T-cell (primary cell): ENCODE results near the gene EXOC8. TPM values are rescaled to one million over a fixed set of nuclear protein-coding genes. Genes with fewer than 3 reads are reported as not detected.

Experiments used
- ATAC-seq, 4 experiments: fragments of 200-7000 bp in 3 of 4; fragments of 150-1000 bp in 1 of 4; cut with Tn5 transposase; replicated peaks in 1 of 4; 1 replicate in 3 of 4; 2 replicates in 1 of 4; pipeline ENCODE4 v1.10.0; 2021; ENCODE audit warnings: moderate library complexity in 3 of 4, mild to moderate bottlenecking in 2 of 4, moderate number of reproducible peaks in 1 of 4
- CTCF ChIA-PET, 2 donors: fragments of 300-600 bp; sonication (Branson Sonifier 250); formaldehyde crosslinking; loops; one replicate each; lab custom pipeline; 2022; ENCODE audit warnings: antibody characterized with exemption in 2 of 2; lab: Charles Lee
- POLR2A ChIA-PET, 2 donors: fragments of 300-600 bp; sonication (Branson Sonifier 250); formaldehyde crosslinking; loops; one replicate each; lab custom pipeline; 2022; ENCODE audit warnings: antibody characterized with exemption in 2 of 2; lab: Charles Lee
- DNase-seq, 35 experiments: peaks; one replicate each; pipeline versions ENCODE4 v3.0.0 to v3.0.0-alpha.2; 2013 to 2023
- H3K27ac ChIP-seq: one replicate; pipeline ENCODE4 v1.5.1; 2013; ENCODE audit warnings: low read length
- H3K27me3 ChIP-seq, 2 experiments: replicated peaks in 1 of 2; 1 replicate in 1 of 2; 2 replicates in 1 of 2; pipeline versions ENCODE4 v1.6.1 to v1.7.0; 2013; ENCODE audit warnings: low read length in 1 of 2, mixed read lengths in 1 of 2; ENCODE audit not compliant: control insufficient read depth in 2 of 2, insufficient read depth in 2 of 2; ENCODE audit errors: extremely low read depth in 1 of 2
- H3K36me3 ChIP-seq, 2 donors: 1 replicate in 1 of 2; 2 replicates in 1 of 2; pipeline versions ENCODE4 v1.6.1 to v1.7.0; 2013; ENCODE audit warnings: low read length in 1 of 2; ENCODE audit not compliant: control insufficient read depth in 2 of 2, insufficient read depth in 1 of 2; ENCODE audit errors: extremely low read depth in 1 of 2
- H3K4me1 ChIP-seq, 2 experiments: 1 replicate in 1 of 2; 2 replicates in 1 of 2; pipeline versions ENCODE4 v1.6.1 to v1.7.0; 2013; ENCODE audit warnings: low read length in 2 of 2, mixed read lengths in 1 of 2; ENCODE audit not compliant: insufficient read depth in 2 of 2, control insufficient read depth in 1 of 2; ENCODE audit errors: extremely low read depth in 1 of 2
- H3K4me3 ChIP-seq, 2 donors: 1 replicate in 1 of 2; 2 replicates in 1 of 2; pipeline versions ENCODE4 v1.5.1 to v1.7.0; 2013; ENCODE audit warnings: mild to moderate bottlenecking in 2 of 2, low read length in 1 of 2, moderate library complexity in 1 of 2; ENCODE audit not compliant: control insufficient read depth in 1 of 2; ENCODE audit errors: extremely low read depth in 1 of 2
- H3K9me3 ChIP-seq: 2 replicates; pipeline ENCODE4 v1.7.0; 2013
- H3K27ac Mint-ChIP-seq, 2 donors: one replicate each; pipeline ENCODE4 v1.8.0; 2020 to 2021; ENCODE audit warnings: mild to moderate bottlenecking in 2 of 2, mixed read lengths in 2 of 2
- H3K27me3 Mint-ChIP-seq, 2 donors: one replicate each; pipeline ENCODE4 v1.8.0; 2021 to 2022; ENCODE audit warnings: mixed read lengths in 2 of 2
- H3K36me3 Mint-ChIP-seq: one replicate; pipeline ENCODE4 v1.8.0; 2021; ENCODE audit warnings: mixed read lengths
- H3K4me1 Mint-ChIP-seq, 3 donors: one replicate each; pipeline ENCODE4 v1.8.0; 2020 to 2022; ENCODE audit warnings: mixed read lengths in 3 of 3, mild to moderate bottlenecking in 1 of 3
- H3K4me3 Mint-ChIP-seq, 3 donors: one replicate each; pipeline ENCODE4 v1.8.0; 2020 to 2022; ENCODE audit warnings: mild to moderate bottlenecking in 3 of 3, mixed read lengths in 3 of 3, moderate library complexity in 3 of 3
- H3K9me3 Mint-ChIP-seq, 3 donors: one replicate each; pipeline ENCODE4 v1.8.0; 2020 to 2022; ENCODE audit warnings: mixed read lengths in 3 of 3
- WGBS: methylation state at CpG from one replicate; pipeline ENCODE4 v1.1.5; 2013; ENCODE audit warnings: missing lambda C conversion rate; ENCODE audit not compliant: insufficient coverage; 5-methylcytosine and 5-hydroxymethylcytosine counted together
- total RNA-seq, 35 experiments: library from RNA in 6 of 35; stranded (reverse) in 6 of 35; fragments of 120-200 nt in 1 of 35; gene quantifications; one replicate each; pipeline versions ENCODE4 v1.2.1 to v1.2.4 and lab custom pipeline; 2013 to 2026

Gene EXOC8
- total RNA-seq, 5 donors from 2014 or later (not counting 1 experiment from before 2014, with no cell fraction given): 27.3 to 34.9 (median 30.6) TPM

- CTCF ChIA-PET: interaction anchor here in 1 of 2 donors (0.6 kb wide), 1 partner anchor 195 kb away, joined by 3 read pairs; no protein-coding TSS in a partner anchor
- POLR2A ChIA-PET: no interaction called here
- no peak for DNase-seq
Measured at GRCh38 chr1:231317306-231318014, 20.2 kb downstream of the EXOC8 start.

DNA sequence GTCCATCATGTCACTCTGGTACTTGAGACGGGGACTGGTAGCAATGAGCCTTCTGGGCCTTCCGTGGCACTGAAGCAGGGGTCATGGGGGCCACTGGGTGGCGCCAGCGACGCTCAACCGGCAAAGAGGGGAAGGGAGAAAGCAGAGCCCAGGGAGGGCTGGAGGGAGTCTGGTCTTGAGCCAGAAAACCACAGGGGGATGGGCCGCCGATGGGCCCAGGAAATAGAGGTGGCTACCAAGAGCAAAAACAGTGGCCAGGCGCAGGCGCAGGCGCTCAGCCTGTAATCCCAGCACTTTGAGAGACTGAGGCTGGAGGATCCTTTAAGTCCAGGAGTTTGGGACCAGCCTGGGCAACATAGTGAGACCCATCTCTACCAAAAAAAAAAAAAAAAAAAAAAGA lies 21.8 kb downstream of the EXOC8 start:
- Mint-ChIP-seq H3K9me3 (no peaks in the 10 kb centered on the region), H3K4me3 (no peak overlapping the region), H3K4me1 (peaks cover 0 to 3% (median 0%) of the 10 kb centered on the region in 3 donors), H3K36me3 (no peaks in the 10 kb centered on the region), H3K27me3 (peaks cover 0 to 2% of the 10 kb centered on the region in 2 donors), H3K27ac (no peak overlapping the region)
- WGBS: 28% methylated on average over 6 of the region's 11 CpGs
- ATAC-seq (peak; percentile 52 to 72 (median 68)), DNase-seq (peak in 23 of 35 experiments; percentile 9 to 60 (median 23))
- no peak overlapping the region for H3K4me3 ChIP-seq
- H3K9me3 ChIP-seq: no peaks in the 10 kb centered on the region
- H3K27me3 ChIP-seq: no peaks in the 10 kb centered on the region
- H3K27ac ChIP-seq: no peak overlapping the region
- ChIA-PET CTCF (interaction anchor here (0.6 to 1.0 kb wide), 5 partner anchors 20 to 275 kb away, joined by 3 to 4 read pairs (median 4); no protein-coding TSS in a partner anchor), POLR2A (no interaction called here)
- H3K36me3 ChIP-seq: no peaks in the 10 kb centered on the region
- no peaks in the 10 kb centered on the region for H3K4me1 ChIP-seq

More at GRCh38 chr1:231317306-231318014, 20.2 kb downstream of the EXOC8 start:
- ATAC-seq: no peak
- H3K36me3 Mint-ChIP-seq: no peaks in the 10 kb centered on the region
- peaks cover 0 to 2% of the 10 kb centered on the region in 2 donors for H3K27me3 Mint-ChIP-seq
- H3K4me1 Mint-ChIP-seq: peaks cover 0 to 3% (median 0%) of the 10 kb centered on the region in 3 donors
- H3K27ac Mint-ChIP-seq: no peak overlapping the region
- Histone ChIP-seq H3K9me3 (no peaks in the 10 kb centered on the region), H3K27me3 (no peaks in the 10 kb centered on the region), H3K27ac (no peak overlapping the region), H3K36me3 (no peaks in the 10 kb centered on the region), H3K4me3 (no peak overlapping the region), H3K4me1 (no peaks in the 10 kb centered on the region)
- no peaks in the 10 kb centered on the region for H3K9me3 Mint-ChIP-seq
- WGBS: 91% methylated on average over 44 of the region's 44 CpGs
- H3K4me3 Mint-ChIP-seq: no peak overlapping the region

DNA sequence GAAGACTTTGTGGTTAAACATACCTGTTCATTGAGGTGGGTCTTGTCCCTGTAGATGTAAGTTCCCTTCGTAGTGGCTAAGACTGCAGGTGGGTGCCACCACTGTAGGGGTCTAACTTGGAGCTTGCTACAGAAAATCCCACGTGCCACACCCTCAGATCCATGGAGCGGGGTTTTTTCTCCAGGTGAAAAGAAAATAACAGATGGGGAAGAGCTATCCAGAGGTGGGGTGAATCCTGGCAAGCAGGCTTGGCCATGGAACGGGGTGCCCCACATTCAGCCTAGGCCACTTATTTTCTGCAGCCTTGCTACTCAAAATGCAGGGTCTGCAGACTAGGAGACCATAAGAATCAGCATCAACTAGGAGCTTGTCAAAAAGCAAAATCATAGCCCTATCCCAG lies 24.0 kb downstream of the EXOC8 start:
- Mint-ChIP-seq H3K27me3 (peaks cover 0 to 2% of the 10 kb centered on the region in 2 donors), H3K4me3 (no peak overlapping the region), H3K27ac (no peak overlapping the region), H3K36me3 (no peaks in the 10 kb centered on the region), H3K4me1 (peaks cover 0 to 3% (median 0%) of the 10 kb centered on the region in 3 donors), H3K9me3 (no peaks in the 10 kb centered on the region)
- Histone ChIP-seq H3K27ac (no peak overlapping the region), H3K36me3 (no peaks in the 10 kb centered on the region), H3K27me3 (no peaks in the 10 kb centered on the region), H3K9me3 (no peaks in the 10 kb centered on the region), H3K4me1 (no peaks in the 10 kb centered on the region), H3K4me3 (no peak overlapping the region)
- ATAC-seq (no peak), DNase-seq (no peak)
- CTCF ChIA-PET: no interaction called here
- POLR2A ChIA-PET: no interaction called here
- 76% methylated on average over 2 of the region's 4 CpGs for WGBS

- Histone ChIP-seq H3K4me1 (no peaks in the 10 kb centered on the region), H3K4me3 (no peak overlapping the region), H3K36me3 (no peaks in the 10 kb centered on the region), H3K9me3 (no peaks in the 10 kb centered on the region), H3K27ac (no peak overlapping the region), H3K27me3 (no peaks in the 10 kb centered on the region)
- Mint-ChIP-seq H3K9me3 (no peaks in the 10 kb centered on the region), H3K4me3 (no peak overlapping the region), H3K36me3 (no peaks in the 10 kb centered on the region), H3K4me1 (peaks cover 0 to 3% (median 0%) of the 10 kb centered on the region in 3 donors), H3K27me3 (peaks cover 0 to 2% of the 10 kb centered on the region in 2 donors), H3K27ac (no peak overlapping the region)
- POLR2A ChIA-PET: no interaction called here
- CTCF ChIA-PET: interaction anchor here in 1 of 2 donors (0.6 kb wide), 1 partner anchor 45 kb away, joined by 3 read pairs; no protein-coding TSS in a partner anchor
- DNase-seq: no peak
- no peak for ATAC-seq
- 93% methylated on average over 4 of the region's 5 CpGs for WGBS
Measured at GRCh38 chr1:231312432-231312788, 25.2 kb downstream of the EXOC8 start.

DNA sequence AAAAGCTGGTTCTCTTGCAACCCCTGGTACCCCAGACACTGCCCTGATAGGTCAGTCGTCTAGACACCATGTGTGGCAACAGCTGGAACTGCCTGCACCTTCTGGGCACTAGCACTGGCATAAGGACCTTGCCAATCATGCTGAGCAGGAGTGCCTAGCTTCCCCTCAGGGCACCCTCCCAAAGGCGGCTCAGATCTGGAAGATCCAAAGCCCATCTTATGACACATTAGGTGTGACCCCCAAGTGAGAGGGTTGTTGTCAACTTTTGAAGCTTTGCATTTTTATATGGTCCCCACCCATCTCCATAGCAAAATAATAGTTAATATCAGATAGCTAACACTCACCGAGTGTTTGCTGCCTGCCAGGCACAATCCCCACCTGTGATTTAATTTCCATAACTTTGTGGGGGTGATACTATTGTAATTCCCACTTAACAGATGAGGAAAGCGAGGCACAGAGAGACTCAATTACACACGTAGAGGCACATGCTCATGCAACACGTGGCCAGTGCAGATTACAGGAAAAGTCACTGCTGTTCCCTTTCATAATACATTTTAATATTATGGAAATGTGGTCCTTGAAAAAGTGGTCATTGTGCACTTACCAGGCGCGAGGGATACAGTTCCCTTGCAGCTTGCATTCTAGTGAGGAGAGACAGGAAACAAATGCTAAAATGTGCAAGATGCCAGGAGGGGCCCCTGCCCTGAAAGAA lies 25.8 kb downstream of the EXOC8 start:
- Histone ChIP-seq H3K9me3 (no peaks in the 10 kb centered on the region), H3K36me3 (no peaks in the 10 kb centered on the region), H3K27ac (no peak overlapping the region), H3K4me3 (no peak overlapping the region), H3K27me3 (no peaks in the 10 kb centered on the region), H3K4me1 (no peaks in the 10 kb centered on the region)
- DNase-seq (no peak), ATAC-seq (no peak)
- no peak overlapping the region for H3K27ac Mint-ChIP-seq
- H3K4me1 Mint-ChIP-seq: peaks cover 0 to 3% (median 0%) of the 10 kb centered on the region in 3 donors
- ChIA-PET CTCF (interaction anchor here in 1 of 2 donors (0.6 kb wide), 1 partner anchor 45 kb away, joined by 3 read pairs; no protein-coding TSS in a partner anchor), POLR2A (no interaction called here)
- peaks cover 0 to 2% of the 10 kb centered on the region in 2 donors for H3K27me3 Mint-ChIP-seq
- 66% methylated on average over 3 of the region's 8 CpGs for WGBS
- H3K4me3 Mint-ChIP-seq: no peak overlapping the region
- H3K9me3 Mint-ChIP-seq: no peaks in the 10 kb centered on the region
- no peaks in the 10 kb centered on the region for H3K36me3 Mint-ChIP-seq

- Mint-ChIP-seq H3K36me3 (no peaks in the 10 kb centered on the region), H3K27ac (no peak overlapping the region), H3K4me3 (no peak overlapping the region), H3K4me1 (no peaks in the 10 kb centered on the region), H3K9me3 (no peaks in the 10 kb centered on the region), H3K27me3 (no peaks in the 10 kb centered on the region)
- Histone ChIP-seq H3K36me3 (no peaks in the 10 kb centered on the region), H3K4me1 (no peaks in the 10 kb centered on the region), H3K4me3 (no peak overlapping the region), H3K27me3 (no peaks in the 10 kb centered on the region), H3K27ac (no peak overlapping the region), H3K9me3 (no peaks in the 10 kb centered on the region)
- POLR2A ChIA-PET: no interaction called here
- DNase-seq: no peak
- WGBS: 95% methylated on average over 10 of the region's 10 CpGs
- no peak for ATAC-seq
- CTCF ChIA-PET: no interaction called here
Measured at GRCh38 chr1:231310391-231310934, 27.2 kb downstream of the EXOC8 start.
